ENCODE measurements around the gene GRK5.

The GRK5 gene

DNA sequence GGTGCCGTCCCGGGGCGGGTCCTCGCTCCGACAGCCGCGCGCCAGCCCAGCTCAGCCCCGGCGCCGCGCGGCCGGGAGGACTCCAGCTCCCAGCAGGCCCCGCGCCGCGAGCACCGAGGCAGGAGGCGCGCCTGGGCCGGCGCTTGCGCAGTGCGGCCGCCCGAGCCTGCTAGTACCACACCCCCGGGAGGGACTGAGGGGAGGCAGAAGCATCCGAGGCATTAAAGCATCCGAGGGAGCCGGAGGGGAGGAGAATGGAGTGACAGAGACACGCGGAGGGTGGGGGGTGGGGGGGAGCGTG lies at the start of gene GRK5:
GRK5 (plus strand) TSS at position 206 of the 301 bp plus-strand sequence. CDS start 347 bp downstream, outside the sequence.
- Histone ChIP-seq H3K36me3 (ENCODE audit: control insufficient read depth, insufficient read depth, low read length) (no peaks in the 10 kb centered on the region), H3K4me1 (ENCODE audit: control insufficient read depth, insufficient read depth, low read length) (peaks cover 25% of the 10 kb centered on the region), H3K9ac (ENCODE audit: low read length) (peak within 1 kb of the TSS; percentile 33), H3K4me3 (ENCODE audit: low read length) (peak within 1 kb of the TSS; percentile 71), H3K27ac (ENCODE audit: low read depth, low read length) (peak within 1 kb of the TSS; percentile 90), H3K27me3 (ENCODE audit: control insufficient read depth, insufficient read depth, low read length) (no peaks in the 10 kb centered on the region)

DNA sequence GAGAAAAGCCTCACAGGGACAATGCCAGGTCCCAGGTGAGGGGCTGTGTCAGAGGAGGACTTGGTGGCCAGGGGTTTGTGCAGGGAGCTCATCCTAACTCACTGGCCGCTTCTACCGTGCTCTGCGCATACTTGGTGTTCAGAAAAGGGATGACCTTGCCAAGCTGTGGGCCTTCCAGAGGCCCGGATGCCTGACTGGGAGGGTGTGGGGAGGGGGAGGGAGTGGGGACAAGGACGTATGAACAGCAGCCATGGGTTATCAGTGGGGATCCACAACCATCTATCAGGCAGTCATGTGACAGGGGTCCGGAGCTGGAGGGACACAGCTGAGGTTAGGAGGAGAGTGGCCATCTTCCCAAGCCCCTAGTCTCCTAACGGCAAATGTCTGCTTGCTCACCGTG lies 48.0 kb upstream of the GRK5 start:
- H3K36me3 ChIP-seq (ENCODE audit: control insufficient read depth, insufficient read depth, low read length), result peaks cover 36% of the 10 kb centered on the region
- H3K4me1 ChIP-seq (ENCODE audit: control insufficient read depth, insufficient read depth, low read length), result no peaks in the 10 kb centered on the region
- no peaks in the 10 kb centered on the region for H3K27me3 ChIP-seq (ENCODE audit: control insufficient read depth, insufficient read depth, low read length)
- H3K9ac ChIP-seq (ENCODE audit: low read length), result no peak overlapping the region
- H3K27ac ChIP-seq (ENCODE audit: low read depth, low read length), result no peak overlapping the region
- no peak overlapping the region for H3K4me3 ChIP-seq (ENCODE audit: low read length)

DNA sequence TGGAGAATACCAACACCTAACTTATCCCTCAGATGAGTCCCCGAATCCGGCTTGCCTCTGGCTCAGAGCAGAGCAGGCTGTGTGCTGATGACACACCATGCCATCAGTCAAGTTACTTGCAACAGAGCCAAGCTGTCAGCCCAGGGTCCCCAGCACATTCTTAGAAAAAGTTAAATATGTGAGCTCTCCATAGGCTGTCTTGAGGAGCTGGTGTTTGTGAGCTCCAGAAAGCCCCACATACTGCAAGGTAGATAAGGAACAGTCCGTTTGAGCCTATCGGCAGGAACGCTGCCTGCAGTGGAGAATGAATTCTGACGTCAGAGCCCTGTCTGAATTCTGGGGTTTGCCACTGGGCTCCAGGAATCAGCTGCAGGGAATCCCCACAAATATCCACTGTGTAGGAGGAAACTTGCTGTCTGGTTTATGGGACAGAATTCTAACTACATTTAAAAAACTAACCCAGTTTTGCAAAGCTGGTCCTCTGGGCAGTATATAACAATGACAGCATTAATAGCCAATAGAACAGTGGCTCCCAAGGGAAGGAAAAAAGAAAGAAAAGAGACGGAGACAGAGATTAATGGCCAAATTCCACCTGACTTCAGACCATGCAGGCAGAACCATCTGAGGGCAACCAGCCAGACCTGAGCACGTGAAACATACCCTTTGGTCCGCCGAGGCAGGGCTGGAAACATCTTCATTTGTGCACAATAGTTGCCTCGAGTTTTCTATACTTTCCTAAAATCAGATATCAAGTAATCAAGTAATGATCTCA lies 45.5 kb upstream of the GRK5 start:
- H3K4me3 ChIP-seq (ENCODE audit: low read length), result no peak overlapping the region
- peaks cover 3% of the 10 kb centered on the region for H3K4me1 ChIP-seq (ENCODE audit: control insufficient read depth, insufficient read depth, low read length)
- H3K36me3 ChIP-seq (ENCODE audit: control insufficient read depth, insufficient read depth, low read length), result peaks cover 19% of the 10 kb centered on the region
- H3K27me3 ChIP-seq (ENCODE audit: control insufficient read depth, insufficient read depth, low read length), result no peaks in the 10 kb centered on the region
- H3K27ac ChIP-seq (ENCODE audit: low read depth, low read length), result peak overlapping the region; percentile 34
- H3K9ac ChIP-seq (ENCODE audit: low read length), result no peak overlapping the region

GRCh38 chr10:119162452-119163092 lies 44.8 kb upstream of the GRK5 start:
- Histone ChIP-seq H3K4me1 (ENCODE audit: control insufficient read depth, insufficient read depth, low read length) (peaks cover 3% of the 10 kb centered on the region), H3K27me3 (ENCODE audit: control insufficient read depth, insufficient read depth, low read length) (no peaks in the 10 kb centered on the region), H3K9ac (ENCODE audit: low read length) (no peak overlapping the region), H3K27ac (ENCODE audit: low read depth, low read length) (no peak overlapping the region), H3K36me3 (ENCODE audit: control insufficient read depth, insufficient read depth, low read length) (peaks cover 19% of the 10 kb centered on the region), H3K4me3 (ENCODE audit: low read length) (no peak overlapping the region)

- Histone ChIP-seq H3K4me1 (ENCODE audit: control insufficient read depth, insufficient read depth, low read length) (peaks cover 3% of the 10 kb centered on the region), H3K27me3 (ENCODE audit: control insufficient read depth, insufficient read depth, low read length) (no peaks in the 10 kb centered on the region), H3K27ac (ENCODE audit: low read depth, low read length) (peak within 1 kb of the TSS; percentile 93), H3K36me3 (ENCODE audit: control insufficient read depth, insufficient read depth, low read length) (peaks cover 14% of the 10 kb centered on the region), H3K9ac (ENCODE audit: low read length) (peak within 1 kb of the TSS; percentile 74), H3K4me3 (ENCODE audit: low read length) (peak within 1 kb of the TSS; percentile 92)
Measured at GRCh38 chr10:119165171-119166117, 41.9 kb upstream of the GRK5 start, which contains the start of gene SFXN4. TSS of gene SFXN4 (minus strand) at chr10:119165714. CDS start at chr10:119165647, 67 bp downstream.

- peaks cover 3% of the 10 kb centered on the region for H3K4me1 ChIP-seq (ENCODE audit: control insufficient read depth, insufficient read depth, low read length)
- H3K4me3 ChIP-seq (ENCODE audit: low read length), result peak overlapping the region; percentile 92
- peak overlapping the region; percentile 93 for H3K27ac ChIP-seq (ENCODE audit: low read depth, low read length)
- H3K36me3 ChIP-seq (ENCODE audit: control insufficient read depth, insufficient read depth, low read length), result peaks cover 14% of the 10 kb centered on the region
- no peaks in the 10 kb centered on the region for H3K27me3 ChIP-seq (ENCODE audit: control insufficient read depth, insufficient read depth, low read length)
- peak overlapping the region; percentile 50 for H3K9ac ChIP-seq (ENCODE audit: low read length)
Measured at GRCh38 chr10:119166118-119166500, 41.3 kb upstream of the GRK5 start.

DNA sequence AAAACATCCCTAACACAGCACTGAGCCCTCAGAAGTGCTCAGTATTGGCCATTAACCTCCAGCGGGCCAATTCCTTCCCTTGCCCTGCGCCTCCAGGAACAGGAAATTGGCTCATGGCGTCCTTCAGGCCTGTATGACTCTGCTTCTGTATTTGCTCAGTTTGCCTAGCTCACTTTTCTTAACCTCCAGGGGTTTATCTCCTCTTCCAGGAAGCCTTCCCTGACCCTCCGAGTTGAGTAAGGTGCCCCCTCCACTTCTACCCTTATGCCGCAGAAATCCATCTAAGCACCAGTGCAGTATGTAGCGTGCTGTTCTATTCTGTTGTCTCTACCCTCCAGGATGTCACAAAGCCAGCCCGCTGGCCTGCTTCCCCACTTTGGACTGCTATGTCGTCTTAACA lies 40.8 kb upstream of the GRK5 start:
- Histone ChIP-seq H3K36me3 (ENCODE audit: control insufficient read depth, insufficient read depth, low read length) (peaks cover 17% of the 10 kb centered on the region), H3K27ac (ENCODE audit: low read depth, low read length) (peak overlapping the region; percentile 93), H3K4me3 (ENCODE audit: low read length) (no peak overlapping the region)

GRCh38 chr10:119167041-119167440 lies 40.3 kb upstream of the GRK5 start:
- H3K27me3 ChIP-seq (ENCODE audit: control insufficient read depth, insufficient read depth, low read length), result no peaks in the 10 kb centered on the region
- peaks cover 3% of the 10 kb centered on the region for H3K4me1 ChIP-seq (ENCODE audit: control insufficient read depth, insufficient read depth, low read length)
- peaks cover 21% of the 10 kb centered on the region for H3K36me3 ChIP-seq (ENCODE audit: control insufficient read depth, insufficient read depth, low read length)
- H3K4me3 ChIP-seq (ENCODE audit: low read length), result no peak overlapping the region
- no peak overlapping the region for H3K9ac ChIP-seq (ENCODE audit: low read length)
- H3K27ac ChIP-seq (ENCODE audit: low read depth, low read length), result no peak overlapping the region

More for the DNA sequence above, 40.8 kb upstream of the GRK5 start:
- Histone ChIP-seq H3K4me1 (ENCODE audit: control insufficient read depth, insufficient read depth, low read length) (peaks cover 3% of the 10 kb centered on the region), H3K27me3 (ENCODE audit: control insufficient read depth, insufficient read depth, low read length) (no peaks in the 10 kb centered on the region), H3K9ac (ENCODE audit: low read length) (no peak overlapping the region)

- peaks cover 3% of the 10 kb centered on the region for H3K4me1 ChIP-seq (ENCODE audit: control insufficient read depth, insufficient read depth, low read length)
- no peak overlapping the region for H3K9ac ChIP-seq (ENCODE audit: low read length)
- H3K4me3 ChIP-seq (ENCODE audit: low read length), result no peak overlapping the region
- peaks cover 25% of the 10 kb centered on the region for H3K36me3 ChIP-seq (ENCODE audit: control insufficient read depth, insufficient read depth, low read length)
- H3K27ac ChIP-seq (ENCODE audit: low read depth, low read length), result no peak overlapping the region
- H3K27me3 ChIP-seq (ENCODE audit: control insufficient read depth, insufficient read depth, low read length), result no peaks in the 10 kb centered on the region
Measured at GRCh38 chr10:119174109-119174508, 33.3 kb upstream of the GRK5 start.

DNA sequence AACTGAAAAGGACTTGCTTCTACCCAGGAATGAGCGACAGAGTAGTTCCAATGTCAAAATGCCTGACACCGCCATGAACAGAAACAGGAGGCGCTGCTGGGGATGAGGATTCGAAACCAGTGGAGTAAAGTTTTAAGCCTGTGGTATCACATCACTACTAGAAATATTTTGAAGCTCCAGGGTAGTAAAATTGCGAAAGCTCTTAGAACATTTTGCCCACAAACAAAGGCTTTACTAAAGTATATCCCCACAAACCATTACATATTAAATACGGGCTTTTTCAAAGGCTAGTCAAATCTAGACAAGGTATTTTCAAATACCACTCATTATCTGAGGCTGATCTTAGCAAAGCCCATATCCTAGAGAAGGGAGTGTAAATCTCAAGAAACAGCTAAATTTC lies 31.2 kb upstream of the GRK5 start:
- Histone ChIP-seq H3K4me1 (ENCODE audit: control insufficient read depth, insufficient read depth, low read length) (peaks cover 3% of the 10 kb centered on the region), H3K27ac (ENCODE audit: low read depth, low read length) (no peak overlapping the region)

DNA sequence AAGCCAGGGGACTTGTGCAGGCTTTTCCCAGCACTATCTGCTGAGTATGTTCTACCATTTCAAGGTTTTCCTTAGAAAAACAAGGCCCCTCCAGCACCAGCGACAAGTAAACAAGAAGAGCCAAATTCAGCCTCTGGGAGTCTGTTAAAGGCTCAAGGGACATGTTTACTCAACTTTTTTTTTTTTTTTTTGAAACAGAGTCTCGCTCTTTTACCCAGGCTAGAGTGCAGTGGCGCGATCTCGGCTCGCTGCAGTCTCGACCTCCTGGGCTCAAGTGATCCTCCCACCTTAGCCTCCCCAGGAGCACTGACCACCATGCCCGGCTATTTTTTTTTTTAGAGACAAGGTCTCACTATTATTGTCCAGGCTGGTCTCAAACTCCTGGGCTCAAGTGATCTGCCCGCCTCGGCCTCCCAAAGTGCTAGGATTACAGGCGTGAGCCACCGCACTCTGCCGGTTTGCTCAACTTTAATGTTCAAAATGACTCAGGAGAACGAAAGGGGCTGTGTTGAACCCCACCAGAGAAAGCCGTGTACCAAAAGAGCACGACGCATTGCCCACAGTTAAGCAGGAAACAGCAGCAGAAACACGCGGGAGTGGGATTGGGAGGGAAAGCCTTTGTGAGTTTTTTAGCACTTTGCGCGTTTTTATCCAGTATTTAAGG lies 29.5 kb upstream of the GRK5 start:
- no peaks in the 10 kb centered on the region for H3K36me3 ChIP-seq (ENCODE audit: control insufficient read depth, insufficient read depth, low read length)
- no peaks in the 10 kb centered on the region for H3K27me3 ChIP-seq (ENCODE audit: control insufficient read depth, insufficient read depth, low read length)
- H3K4me1 ChIP-seq (ENCODE audit: control insufficient read depth, insufficient read depth, low read length), result peaks cover 3% of the 10 kb centered on the region
- H3K4me3 ChIP-seq (ENCODE audit: low read length), result peak overlapping the region; percentile 96
- H3K27ac ChIP-seq (ENCODE audit: low read depth, low read length), result peak overlapping the region; percentile 96
- H3K9ac ChIP-seq (ENCODE audit: low read length), result peak overlapping the region; percentile 82

More for the DNA sequence above, 31.2 kb upstream of the GRK5 start:
- Histone ChIP-seq H3K4me3 (ENCODE audit: low read length) (no peak overlapping the region), H3K27me3 (ENCODE audit: control insufficient read depth, insufficient read depth, low read length) (no peaks in the 10 kb centered on the region), H3K9ac (ENCODE audit: low read length) (no peak overlapping the region), H3K36me3 (ENCODE audit: control insufficient read depth, insufficient read depth, low read length) (peaks cover 14% of the 10 kb centered on the region)
